Head of caudate nucleus (tissue), 42 donors: ENCODE data around the gene DLG5.

Source experiments
- DNase-seq, 42 donors: peaks; one replicate each; pipeline versions ENCODE4 v3.0.0 to v3.0.0-alpha.2; 2020 to 2021; ENCODE audit warnings: mixed read lengths in 7 of 42
- intact Hi-C: fragments of 100-400 bp; cut with DNase I; formaldehyde crosslinking; loops from one replicate; pipeline ENCODE4 v1.15.0; 2022

Gene DLG5

DNA sequence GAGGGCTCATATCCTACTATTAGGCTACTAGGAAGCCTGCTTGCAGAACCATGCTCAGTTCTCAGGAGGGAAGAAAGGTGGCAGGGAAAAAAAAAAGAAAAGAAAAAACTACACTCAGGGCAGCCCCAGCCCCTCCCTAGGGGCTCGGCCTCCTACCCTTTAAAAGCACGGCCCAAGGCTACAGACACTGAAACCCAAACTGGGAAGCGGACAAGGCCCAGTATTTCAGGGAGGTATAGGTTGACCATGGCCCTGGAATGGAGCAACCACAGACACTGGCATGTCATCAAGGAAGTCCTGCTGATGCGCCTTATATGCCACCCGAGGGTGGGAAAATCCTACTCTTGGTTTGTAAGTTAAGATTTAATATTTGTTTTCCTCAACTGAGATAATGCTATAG, 50.8 kb downstream of the DLG5 start:
- intact Hi-C loops, result no loop called here
- DNase-seq, result no peak

DNA sequence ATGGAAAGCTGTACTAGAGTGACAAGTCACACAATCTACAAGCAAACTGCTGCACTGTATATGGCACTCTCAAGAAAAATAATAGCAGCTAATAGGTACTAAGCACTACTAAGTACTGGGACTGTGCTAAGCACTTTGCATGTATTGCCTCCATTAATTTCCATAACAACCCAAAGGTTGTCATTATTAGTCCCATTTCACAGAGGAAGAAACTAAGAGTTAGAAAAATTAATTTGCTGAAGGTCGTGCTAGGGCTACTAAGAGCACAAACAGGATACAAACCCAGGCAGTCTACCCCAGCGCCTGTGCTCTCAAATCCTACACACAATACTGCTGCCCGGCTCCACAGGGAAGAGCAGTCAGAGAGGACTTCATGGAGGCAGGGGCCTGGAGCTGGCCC, 51.7 kb downstream of the DLG5 start:
- DNase-seq, result no peak

GRCh38 chr10:77873536-77874380, 52.8 kb downstream of the DLG5 start:
- intact Hi-C loops, result no loop called here
- peak in 9 of 42 donors; percentile 19 to 73 (median 42) for DNase-seq

More for the DNA sequence above, 51.7 kb downstream of the DLG5 start:
- intact Hi-C loops, result no loop called here

- intact Hi-C loops, result no loop called here
- no peak for DNase-seq
Measured at GRCh38 chr10:77872947-77873535, 53.5 kb downstream of the DLG5 start.

GRCh38 chr10:77872151-77872946, 54.2 kb downstream of the DLG5 start:
- intact Hi-C loops, result no loop called here
- DNase-seq, result peak; percentile 55 to 95 (median 83)

DNA sequence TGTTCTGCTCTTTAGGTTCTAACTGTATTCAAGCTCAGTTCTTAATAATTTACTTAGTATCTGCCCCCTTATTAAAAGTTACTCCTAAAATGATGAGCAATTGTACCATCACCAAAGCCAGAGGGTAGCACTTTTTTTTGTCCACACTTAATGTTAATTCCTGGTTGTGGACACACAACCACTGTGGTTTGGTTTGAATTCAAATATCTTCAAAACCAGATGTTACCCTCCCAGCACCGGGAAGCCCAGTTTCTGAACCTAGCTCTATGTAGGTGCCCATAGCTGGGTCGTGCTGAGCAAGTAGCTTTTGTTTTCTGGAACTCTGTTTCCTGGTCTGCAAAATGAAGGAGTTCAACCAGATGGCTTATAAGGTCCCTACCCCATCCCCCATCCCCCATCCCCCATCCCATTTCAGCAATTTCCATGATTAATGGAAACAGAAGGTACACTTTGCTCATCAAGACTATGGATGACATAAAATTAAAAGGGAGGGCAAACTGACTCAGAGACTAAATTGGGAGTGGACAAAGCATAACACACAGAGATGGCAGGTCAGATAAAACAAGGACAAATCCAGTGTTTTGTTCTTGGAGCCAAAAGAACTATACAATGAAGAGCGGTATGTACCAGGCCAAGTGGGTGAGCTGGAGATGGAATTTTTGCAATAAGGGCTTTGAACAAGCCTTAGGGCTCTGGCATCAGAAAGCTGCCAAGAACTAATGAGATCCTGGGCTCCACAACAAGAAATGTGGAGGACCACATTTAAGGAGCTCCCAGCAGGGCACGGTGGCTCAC, 56.7 kb downstream of the DLG5 start:
- no peak for DNase-seq
- intact Hi-C loops, result no loop called here

- intact Hi-C loops, result no loop called here
- DNase-seq, result no peak
Measured at GRCh38 chr10:77868523-77868922, 58.0 kb downstream of the DLG5 start.

- no peak for DNase-seq
- intact Hi-C loops, result no loop called here
Measured at GRCh38 chr10:77867124-77867719, 59.3 kb downstream of the DLG5 start.

GRCh38 chr10:77866598-77866997, 60.0 kb downstream of the DLG5 start:
- no peak for DNase-seq
- intact Hi-C loops, result no loop called here

GRCh38 chr10:77865580-77866324, 60.8 kb downstream of the DLG5 start:
- intact Hi-C loops, result no loop called here
- DNase-seq, result no peak

DNA sequence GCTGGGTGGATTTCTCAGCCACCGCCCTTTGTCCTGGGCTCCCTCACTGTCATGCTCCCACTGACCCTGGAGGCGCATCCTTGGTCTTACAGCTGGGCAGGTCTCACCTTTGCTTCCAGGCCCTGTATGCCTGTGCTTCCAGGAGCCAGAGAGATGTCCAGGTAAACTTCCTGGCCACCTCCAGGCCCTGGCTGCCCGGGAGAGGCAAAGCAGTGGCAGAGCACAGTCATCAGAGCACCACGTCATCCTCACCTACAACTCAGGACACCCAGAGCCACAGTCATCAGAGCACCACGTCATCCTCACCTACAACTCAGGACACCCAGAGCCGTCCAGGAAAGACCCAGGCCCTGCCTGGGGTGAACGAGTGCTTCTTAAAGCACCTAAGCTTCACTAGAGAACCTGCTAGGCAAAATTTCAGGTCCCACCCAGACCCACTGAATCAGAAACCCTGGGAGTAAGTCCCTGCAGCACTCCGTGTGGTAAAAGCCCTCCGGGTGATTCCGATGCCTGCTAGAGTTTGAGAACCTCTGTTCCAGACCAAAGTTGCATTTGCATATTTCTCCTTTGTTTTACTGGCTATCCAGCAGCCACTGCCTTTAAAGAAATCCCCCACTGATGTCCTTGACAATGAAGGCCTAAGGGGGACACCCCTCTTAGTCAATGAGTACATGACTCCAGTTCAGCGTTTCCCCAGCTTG, 62.3 kb downstream of the DLG5 start:
- DNase-seq, result no peak
- intact Hi-C loops, result no loop called here

DNA sequence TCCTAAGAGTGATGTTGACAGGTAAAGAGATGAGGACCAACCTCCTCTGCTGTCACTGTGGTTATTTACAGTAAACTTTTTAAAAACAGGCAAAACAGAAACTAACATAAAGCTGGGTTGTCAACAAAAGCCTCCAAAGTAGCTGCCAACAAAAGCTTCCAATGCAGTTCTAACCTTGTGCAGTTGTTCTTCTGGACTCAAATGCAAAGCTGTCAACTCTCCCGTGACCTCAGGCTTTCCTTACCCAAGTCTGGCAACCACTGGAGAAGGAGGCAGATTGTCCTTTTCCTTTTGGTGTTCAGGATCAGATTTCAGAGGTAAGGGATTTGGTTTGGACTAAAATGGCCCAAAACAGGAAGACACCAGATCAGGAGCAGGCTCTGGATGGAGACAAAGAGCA, 63.1 kb downstream of the DLG5 start:
- DNase-seq, result no peak
- intact Hi-C loops, result no loop called here

GRCh38 chr10:77862595-77862994, 64.0 kb downstream of the DLG5 start:
- intact Hi-C loops, result no loop called here
- DNase-seq, result no peak

DNA sequence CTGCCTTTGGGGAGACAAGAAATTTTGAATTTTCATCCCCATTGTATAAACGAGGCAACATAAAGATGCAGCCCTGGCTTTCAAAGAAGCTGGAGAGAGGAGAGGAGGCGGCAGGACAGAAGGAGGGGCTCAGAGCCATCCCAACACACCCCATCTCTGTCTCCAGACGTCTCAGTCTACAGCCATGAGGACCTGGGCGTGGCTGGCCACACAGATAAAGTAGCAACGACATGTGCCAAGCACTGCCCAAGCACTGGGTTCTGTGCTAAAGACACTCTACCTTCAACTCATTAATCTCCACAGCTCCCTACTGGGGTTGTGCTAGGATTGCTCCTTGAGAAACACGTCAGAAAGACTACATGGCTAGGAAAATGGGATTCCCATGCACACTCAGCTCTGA, 65.2 kb downstream of the DLG5 start:
- intact Hi-C loops, result no loop called here
- DNase-seq, result no peak

- intact Hi-C loops, result no loop called here
- DNase-seq, result no peak
Measured at GRCh38 chr10:77859865-77860282, 66.7 kb downstream of the DLG5 start.

DNA sequence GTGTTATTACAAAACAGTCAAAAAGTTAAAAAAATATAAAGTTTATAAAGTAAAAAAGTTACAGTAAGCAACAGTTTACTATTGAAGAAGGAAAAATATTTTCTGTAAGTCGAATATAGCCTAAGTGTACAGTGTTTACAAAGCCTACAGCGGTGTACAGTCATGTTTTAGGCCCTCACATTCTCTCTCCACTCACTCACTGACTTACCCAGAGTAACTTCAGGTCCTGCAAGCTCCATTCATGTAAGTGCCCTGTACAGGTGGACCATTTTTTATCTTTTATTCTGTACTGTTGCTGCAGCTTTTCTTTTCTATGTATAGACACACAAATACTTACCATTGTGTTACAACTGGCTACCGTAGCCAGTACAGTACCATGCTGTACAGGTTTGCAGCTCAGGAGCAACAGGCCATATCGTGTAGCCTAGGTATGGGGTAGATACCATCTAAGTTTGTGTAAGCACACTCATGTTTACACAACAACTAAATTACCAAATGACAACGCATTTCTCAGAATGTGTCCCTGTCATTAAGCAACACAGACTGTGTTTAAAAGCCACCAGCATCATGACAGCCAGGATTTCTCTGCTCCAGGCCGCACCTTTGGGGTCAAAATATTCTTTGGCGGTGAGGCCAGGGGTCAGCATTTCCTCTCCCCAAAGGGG, 67.2 kb downstream of the DLG5 start:
- intact Hi-C loops, result no loop called here
- DNase-seq, result no peak

DNA sequence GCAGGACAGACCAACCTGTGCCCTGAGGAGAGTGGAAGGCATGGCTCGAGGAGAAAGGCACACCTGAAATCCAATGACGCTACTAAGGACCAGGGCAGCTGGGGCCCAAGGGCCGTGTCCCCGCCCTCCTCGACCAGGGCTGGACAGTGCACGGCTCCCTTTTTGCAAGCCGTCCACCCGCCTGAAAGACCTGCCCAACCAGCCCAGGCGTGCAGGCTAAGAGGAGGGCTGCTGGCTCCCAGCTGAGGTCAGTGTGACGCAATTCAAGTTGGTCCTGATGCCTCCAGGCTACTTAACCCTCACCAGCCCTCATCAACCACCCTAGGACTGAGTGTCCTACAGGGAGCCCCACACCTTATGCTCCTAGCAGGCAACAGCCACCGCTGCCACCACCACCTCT, 69.3 kb downstream of the DLG5 start:
- intact Hi-C loops, result no loop called here
- peak in 1 of 42 donors; percentile 32 for DNase-seq
